Ureter (tissue), 1 donor: ENCODE measurements around the gene XXYLT1. TPM values are rescaled to one million over a fixed set of nuclear protein-coding genes. Genes with fewer than 3 reads are reported as not detected.
"Not testable (repeated sequence)": the region's sequence is repeated elsewhere in the genome, so short reads cannot be mapped to it uniquely, and the experiment has no call there.

ENCODE experiments used
- DNase-seq: peaks from one replicate; pipeline ENCODE4 v3.0.0-alpha.2; 2020; ENCODE audit warnings: low spot score
- total RNA-seq: library from RNA; stranded (reverse); gene quantifications from one replicate; pipeline ENCODE4 v1.2.4, GENCODE V29; 2023
- donor health status: DM: yes; HTN: yes; CAD: no.

Gene XXYLT1
- total RNA-seq, 1 donor from 2014 or later = 19.7 TPM

DNA sequence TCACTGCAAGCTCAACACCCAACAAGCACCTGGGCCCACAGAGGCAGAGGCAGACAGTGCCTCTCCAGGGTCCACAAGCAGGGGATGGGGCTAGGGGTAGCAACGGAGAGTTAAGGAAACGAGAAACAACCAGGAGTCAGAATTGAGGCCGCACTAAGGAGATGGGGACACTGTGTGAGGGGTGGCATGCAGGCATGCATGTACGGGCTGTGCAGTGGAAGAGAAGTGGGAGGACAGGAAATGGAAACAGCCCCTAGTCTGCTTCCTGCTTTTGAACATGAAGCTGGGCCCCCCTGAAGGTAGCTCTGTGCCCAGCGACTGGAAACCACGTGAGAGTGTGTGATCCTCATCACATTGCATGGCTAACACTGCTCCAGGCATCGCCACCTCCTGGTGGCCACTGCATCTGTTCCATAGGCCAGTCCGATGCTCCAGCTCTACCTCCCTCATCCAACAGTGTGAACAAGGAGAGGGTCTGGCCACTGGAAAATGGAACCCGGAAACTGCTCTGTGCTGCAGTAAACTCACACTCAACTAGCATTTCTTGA lies 44.0 kb downstream of the XXYLT1 start:
- peak; percentile 32 for DNase-seq

GRCh38 chr3:195226445-195226844 lies 44.5 kb downstream of the XXYLT1 start:
- DNase-seq = peak; percentile 35

- peak; percentile 39 for DNase-seq
These were observed 45.9 kb downstream of the XXYLT1 start for GRCh38 chr3:195224980-195225580.

- peak; percentile 26 for DNase-seq
These were observed 46.6 kb downstream of the XXYLT1 start for GRCh38 chr3:195224156-195224979.

- DNase-seq = peak; percentile 39
These were observed 48.9 kb downstream of the XXYLT1 start for GRCh38 chr3:195221876-195222617.

DNA sequence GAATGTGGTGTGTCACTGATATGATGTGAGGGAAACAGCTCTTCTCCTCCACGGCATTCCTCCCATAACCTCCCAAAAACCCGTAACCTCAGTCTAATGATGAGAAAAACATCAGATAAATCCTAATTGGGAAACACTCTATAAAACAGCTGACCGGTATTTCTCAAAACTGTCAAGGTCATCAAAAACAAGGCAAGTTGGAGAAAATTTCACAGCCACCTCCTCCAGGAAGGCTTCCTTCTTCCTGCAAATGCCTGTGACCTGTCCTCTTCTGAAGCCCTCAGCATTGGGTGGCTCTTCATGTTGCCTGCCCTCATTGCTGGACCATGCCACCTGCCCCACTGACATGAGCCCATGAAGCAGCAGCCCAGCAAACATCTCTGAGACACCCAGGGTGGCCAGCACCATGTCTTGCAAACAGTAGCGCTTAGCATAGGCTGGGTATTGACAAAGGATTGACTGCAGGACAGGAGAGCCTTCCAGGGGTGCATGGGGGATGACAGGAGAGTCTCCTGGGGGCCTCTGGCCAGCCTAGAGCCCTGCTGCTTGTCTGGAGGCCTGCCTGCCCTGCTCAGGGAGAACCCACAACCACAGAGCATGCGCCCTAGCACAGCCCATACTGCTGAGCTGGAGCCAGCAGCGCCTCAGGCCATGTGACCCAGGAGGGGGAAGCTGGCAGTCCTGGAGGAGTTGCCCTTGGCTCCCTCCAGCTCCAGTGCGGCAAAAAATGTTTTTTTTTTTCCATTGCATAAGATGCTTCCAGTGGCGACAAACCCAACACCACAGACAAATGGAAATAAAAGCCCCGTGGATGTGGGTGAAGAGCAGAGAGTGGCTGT lies 49.7 kb downstream of the XXYLT1 start:
- DNase-seq = peak; percentile 57

GRCh38 chr3:195219351-195220230 lies 51.4 kb downstream of the XXYLT1 start:
- DNase-seq = peak; percentile 36

DNA sequence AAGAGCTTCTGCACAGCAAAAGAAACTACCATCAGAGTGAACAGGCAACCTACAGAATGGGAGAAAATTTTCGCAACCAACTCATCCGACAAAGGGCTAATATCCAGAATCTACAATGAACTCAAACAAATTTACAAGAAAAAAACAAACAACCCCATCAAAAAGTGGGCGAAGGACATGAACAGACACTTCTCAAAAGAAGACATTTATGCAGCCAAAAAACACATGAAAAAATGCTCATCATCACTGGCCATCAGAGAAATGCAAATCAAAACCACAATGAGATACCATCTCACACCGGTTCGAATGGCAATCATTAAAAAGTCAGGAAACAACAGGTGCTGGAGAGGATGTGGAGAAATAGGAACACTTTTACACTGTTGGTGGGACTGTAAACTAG lies 52.6 kb downstream of the XXYLT1 start:
- DNase-seq = not testable (repeated sequence)

DNA sequence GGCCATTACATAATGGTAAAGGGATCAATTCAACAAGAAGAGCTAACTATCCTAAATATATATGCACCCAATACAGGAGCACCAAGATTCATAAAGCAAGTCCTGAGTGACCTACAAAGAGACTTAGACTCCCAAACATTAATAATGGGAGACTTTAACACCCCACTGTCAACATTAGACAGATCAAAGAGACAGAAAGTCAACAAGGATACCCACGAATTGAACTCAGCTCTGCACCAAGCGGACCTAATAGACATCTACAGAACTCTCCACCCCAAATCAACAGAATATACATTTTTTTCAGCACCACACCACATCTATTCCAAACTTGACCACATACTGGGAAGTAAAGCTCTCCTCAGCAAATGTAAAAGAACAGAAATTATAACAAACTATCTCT lies 55.4 kb downstream of the XXYLT1 start:
- not testable (repeated sequence) for DNase-seq

GRCh38 chr3:195214381-195214780 lies 56.6 kb downstream of the XXYLT1 start:
- no peak for DNase-seq

GRCh38 chr3:195213639-195214315 lies 57.2 kb downstream of the XXYLT1 start:
- DNase-seq = no peak

GRCh38 chr3:195212749-195213375 lies 58.1 kb downstream of the XXYLT1 start:
- no peak for DNase-seq

DNA sequence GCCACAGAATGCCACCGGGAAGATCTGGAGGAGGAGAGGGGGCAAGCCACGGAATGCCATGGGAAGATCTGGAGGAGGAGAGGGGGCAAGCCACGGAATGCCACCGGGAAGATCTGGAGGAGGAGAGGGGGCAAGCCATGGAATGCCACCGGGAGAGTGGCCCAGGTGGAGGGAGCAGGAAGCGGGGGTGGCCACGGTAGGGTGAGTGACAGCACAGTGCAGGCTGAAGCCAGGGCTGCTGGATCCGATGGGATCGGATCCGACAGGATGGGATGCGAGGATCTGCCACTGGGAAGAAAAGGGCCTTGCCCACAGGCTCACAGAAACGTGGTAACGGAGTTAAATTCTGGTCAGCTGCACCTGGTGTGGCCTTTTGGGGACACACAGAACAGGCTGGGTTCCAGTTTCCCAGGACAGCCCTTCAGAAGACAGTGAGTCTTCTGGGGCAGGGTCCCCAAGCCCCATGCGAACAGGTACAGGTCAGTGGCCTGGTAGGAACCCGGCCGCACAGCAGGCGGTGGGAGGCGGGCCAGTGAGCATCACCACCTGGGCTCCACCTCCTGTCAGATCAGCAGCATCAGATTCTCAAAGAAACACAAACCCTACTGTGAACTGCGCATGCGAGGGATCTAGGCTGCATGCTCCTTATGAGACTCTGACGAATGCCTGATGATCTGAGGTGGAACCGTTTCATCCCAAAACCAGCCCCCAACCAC lies 58.8 kb downstream of the XXYLT1 start:
- no peak for DNase-seq

GRCh38 chr3:195210266-195210973 lies 60.5 kb downstream of the XXYLT1 start:
- DNase-seq = no peak

- DNase-seq = no peak
These were observed 61.1 kb downstream of the XXYLT1 start for GRCh38 chr3:195209847-195210265.

DNA sequence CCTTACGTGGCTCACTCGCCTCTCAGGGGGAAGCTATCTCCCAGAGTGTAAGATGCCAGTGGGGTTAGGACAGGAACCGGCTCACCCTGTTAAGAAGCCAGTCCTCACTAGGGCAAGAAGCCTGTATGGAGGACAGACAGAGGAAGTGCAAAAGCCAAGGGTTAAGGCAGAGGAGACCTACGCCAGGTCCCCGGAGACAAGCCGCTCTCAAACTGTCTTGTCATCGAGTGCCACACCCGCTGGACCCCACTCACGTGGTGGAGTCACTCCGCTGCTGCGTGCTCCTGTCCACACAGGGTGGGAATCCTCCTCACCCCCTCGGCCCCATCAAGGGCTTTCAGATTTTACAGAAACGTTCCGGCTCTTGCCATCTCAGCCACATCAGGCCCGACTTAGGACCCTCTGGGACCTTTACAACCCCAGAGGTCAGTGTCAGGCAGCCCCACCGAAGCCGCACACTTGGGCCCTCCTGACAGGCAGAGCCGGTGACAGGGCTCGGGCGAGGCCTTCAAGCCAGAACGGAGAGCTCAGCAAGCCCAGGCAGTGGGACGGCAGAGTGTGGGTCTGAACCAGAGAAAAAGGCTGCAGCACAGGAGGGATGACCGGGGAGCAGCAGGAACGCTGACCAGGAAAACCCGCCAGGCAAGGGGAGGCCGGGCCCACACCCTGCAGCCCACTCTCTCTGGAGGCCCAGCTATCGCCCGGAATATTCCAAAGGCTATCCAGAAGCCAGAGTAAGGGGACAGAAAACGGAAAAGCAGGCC lies 61.7 kb downstream of the XXYLT1 start:
- no peak for DNase-seq

DNA sequence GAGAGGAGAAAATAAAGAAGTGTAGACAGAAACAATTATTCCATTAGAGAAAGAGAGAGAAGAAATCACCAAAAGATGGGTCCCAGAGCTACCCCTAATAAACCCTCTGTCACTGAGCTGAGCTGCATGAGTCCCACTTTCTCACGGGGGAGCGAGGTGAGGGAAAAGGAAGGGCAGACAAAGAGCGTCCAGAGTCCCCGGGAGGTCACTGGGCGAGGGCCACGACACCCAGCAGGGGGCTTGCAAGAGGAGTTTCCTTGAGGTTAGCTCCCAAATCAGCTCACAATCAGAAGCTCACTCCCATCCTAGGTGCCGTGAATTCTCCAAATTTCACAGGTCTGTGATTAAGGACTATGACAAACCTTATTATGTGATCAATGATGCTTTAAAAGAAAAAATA lies 62.3 kb downstream of the XXYLT1 start:
- no peak for DNase-seq
